NCI-H446 treated with DMSO at 0.1 percent for 48 hours (cell line): ENCODE data around the gene MB21D2.
A peak's percentile ranks its signal among the peaks of the same experiment; 100 is the strongest.
"Not testable (repeated sequence)": the region's sequence is repeated elsewhere in the genome, so short reads cannot be mapped to it uniquely, and the experiment has no call there.

Experiments
- DNase-seq: peaks from one replicate; lab custom pipeline; 2025; lab: John Stamatoyannopoulos, UW

The MB21D2 gene

GRCh38 chr3:192917404-192918274 lies at the start of gene MB21D2:
Gene MB21D2 (minus strand): TSS chr3:192917856. CDS start chr3:192917840, 16 bp downstream.
- DNase-seq = peak; percentile 49

- DNase-seq = not testable (repeated sequence)
These were observed 47.5 kb upstream of the MB21D2 start for GRCh38 chr3:192964959-192965719.

DNA sequence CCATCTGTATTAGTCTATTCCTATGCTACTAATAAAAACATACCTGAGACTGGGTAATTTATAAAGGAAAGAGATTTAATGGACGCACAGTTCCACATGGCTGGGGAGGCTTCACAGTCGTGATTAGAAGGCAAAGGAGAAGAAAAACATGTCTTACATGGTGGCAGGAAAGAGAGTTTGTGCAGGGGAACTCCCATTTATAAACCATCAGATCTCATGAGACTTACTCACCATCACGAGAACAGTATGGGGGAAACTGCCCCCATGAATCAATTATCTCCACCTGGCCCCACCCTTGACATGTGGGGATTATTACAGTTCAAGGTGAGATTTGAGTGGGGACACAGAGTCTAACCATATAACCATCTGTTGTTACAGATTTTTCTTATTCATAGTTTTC lies 42.1 kb upstream of the MB21D2 start:
- DNase-seq = no peak

GRCh38 chr3:192958219-192958872 lies 40.7 kb upstream of the MB21D2 start:
- no peak for DNase-seq

DNA sequence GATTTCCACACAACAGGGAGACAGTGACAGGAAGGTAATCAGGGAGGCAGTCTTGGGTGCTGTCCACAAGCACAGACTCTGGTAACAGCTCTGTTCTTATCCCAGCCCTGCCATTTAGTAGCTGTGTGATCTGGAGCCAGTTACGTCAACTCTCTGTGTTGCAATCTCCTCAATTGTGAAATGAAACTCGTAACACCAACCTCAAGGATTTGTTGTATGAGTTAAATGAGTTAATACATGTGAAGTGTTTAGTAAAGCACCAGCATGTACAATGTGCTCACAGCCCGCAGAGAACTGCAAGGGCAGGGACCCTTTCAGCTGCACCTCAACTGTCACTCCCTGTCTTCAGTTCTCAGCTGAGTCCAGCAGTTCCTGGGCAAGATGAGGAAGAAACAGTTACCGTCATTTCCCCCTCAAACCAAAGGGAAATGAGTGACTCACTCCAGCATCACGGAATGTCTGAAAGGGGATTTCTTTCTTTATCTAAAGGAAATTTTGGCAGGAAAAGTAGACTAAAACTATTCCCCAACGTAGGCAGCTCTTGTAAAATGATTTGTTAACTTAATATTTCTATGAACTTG lies 39.9 kb upstream of the MB21D2 start:
- DNase-seq = peak; percentile 43

DNA sequence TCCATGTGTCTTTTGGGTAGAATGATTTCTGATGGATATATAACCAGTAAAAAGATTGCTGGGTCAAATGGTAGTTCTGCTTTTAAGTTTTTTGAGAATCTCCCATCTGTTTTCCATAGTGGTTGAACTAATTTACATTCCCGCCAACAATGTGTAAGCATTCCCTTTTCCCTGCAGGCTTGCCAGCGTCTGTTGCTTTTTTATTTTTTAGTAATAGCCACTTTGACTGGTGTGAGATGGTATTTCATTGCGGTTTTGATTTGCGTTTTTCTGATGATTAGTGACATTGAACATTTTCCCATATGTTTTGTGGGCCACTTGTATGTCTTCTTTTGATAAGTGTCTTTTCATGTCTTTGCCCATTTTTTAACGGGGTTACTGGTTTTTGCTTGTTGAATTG lies 36.3 kb upstream of the MB21D2 start:
- no peak for DNase-seq

DNA sequence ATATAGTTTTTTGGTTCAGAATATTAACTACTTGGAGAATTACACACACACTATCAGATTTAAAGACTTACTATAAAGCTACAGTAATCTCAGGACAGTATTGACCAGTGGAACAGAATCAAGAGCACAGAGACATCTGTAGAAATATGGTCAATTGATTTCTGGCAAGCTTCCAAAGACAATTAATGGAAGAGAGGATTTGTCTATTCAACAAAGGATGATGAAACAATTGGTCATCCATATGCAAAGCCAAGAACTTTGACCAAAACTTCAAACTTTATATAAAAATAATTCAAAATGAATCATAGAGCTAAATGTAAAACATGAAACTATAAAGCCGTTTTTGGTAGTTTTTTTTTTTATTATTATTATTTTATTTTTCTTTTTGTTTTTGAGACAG lies 29.8 kb upstream of the MB21D2 start:
- no peak for DNase-seq

- no peak for DNase-seq
These were observed 25.7 kb upstream of the MB21D2 start for GRCh38 chr3:192943393-192943792.

- DNase-seq = no peak
These were observed 25.0 kb upstream of the MB21D2 start for GRCh38 chr3:192942625-192943024.

GRCh38 chr3:192940129-192940528 lies 22.5 kb upstream of the MB21D2 start:
- DNase-seq = no peak

DNA sequence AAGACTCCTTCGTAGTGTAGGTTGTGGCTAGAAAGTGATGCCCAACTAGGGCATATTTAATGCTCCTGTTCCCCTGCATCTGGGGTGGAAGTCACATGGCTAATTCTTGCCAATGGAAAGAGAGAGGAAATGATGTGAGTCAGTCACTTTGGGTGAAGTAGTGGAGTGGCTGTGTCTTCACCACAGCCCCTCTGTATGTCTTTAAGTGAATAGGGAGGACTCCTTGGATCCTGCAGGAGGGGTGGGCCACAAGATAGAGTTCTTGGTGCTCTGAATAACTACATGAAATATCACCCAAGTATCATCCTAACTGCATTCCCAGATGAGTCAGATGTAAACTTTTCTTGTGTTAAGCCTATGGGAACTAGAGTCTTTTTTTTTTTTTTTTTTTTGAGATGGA lies 17.8 kb upstream of the MB21D2 start:
- DNase-seq = no peak

- DNase-seq = no peak
These were observed 16.3 kb upstream of the MB21D2 start for GRCh38 chr3:192933779-192934460.

DNA sequence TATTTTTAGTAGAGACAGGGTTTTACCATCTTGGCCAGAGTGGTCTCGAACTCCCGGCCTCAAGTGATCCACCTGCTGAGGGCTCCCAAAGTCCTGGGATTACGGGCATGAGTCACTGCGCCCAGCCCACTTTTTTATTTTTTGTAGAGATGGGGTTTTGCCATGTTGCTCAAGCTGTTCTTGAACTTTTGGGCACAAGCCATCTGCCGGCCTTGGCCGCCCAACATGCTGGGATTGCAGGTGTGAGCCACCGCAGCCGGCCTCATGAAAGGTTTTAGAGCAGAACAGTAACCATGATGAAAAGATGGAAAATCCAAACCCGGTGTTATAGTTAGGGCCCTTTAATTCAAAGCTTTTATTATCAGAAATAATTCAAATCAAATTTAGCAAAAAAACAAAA lies 15.6 kb upstream of the MB21D2 start:
- DNase-seq = no peak

DNA sequence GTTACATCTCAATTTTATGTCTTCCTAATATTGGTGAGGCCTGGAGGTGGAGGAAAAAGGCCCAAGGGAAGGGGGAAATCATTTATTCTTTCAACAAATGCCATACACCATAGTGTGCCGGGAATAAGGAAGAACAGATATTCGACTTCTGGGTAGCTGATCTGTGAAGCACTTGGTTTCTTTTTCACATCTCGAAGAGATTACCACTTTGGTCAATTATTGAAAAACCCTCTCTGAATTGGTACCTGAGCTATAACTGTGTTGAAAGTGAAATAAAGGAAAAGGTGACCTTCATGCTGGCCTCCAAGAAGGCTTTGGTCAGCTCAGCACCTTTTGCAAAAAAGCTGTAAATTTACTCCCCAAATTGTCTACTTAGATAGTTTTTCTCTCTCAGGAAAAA lies 14.2 kb upstream of the MB21D2 start:
- DNase-seq = no peak

DNA sequence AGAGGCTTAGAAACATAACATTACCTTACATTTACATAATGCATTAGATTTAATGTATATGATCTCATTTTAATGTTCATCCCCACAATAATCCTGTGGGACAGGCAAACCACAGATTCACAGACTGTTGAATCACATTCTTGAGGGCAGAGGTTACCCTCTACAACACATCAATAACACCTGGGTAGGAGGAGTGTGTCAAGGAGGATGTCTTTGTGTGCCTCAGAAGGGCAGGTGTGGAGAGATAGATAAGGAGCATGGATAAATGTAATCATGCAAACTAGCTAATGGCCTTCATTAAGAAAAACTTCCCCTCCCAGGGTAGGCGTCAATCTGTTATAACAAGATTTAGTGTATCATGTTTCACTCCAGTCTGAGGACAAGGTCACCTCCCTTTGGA lies 12.9 kb upstream of the MB21D2 start:
- DNase-seq = no peak

GRCh38 chr3:192929755-192930547 lies 12.3 kb upstream of the MB21D2 start:
- DNase-seq = no peak

DNA sequence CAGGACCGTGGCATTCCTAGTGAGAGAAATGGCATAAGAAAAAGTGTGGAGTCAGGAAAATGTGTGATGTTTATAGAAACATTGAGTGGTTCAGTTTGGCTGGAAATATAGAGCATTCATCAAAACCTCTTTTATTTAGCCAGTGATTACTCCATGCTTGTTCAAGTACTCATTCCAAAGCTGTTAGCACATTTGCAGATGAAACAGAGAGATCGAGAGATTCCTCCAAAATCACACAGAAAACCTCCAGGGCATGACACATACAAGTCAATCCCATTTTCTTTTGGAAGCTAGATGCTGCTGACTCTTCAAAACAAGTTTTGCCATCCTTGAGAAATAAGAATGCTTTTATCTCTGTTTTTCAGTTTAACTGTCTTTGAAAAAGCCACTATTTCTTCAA lies 11.5 kb upstream of the MB21D2 start:
- no peak for DNase-seq

DNA sequence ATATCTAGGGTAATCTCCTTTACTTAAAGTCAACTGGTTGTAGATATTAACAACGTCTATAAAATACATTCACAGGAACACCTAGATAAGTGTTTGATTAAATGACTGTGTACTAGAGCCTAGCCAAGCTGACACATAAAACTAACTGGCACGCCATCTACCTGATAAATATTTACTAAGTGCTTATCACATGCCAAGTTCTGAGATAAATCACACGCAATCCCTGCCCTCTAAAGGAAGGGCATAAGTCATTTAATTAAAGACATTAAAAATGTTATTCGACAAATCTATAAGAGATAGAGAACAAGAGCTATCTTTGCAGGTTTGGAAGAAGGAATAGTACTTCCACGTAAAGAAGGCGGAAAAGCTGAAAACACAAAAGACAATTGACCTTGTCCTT lies 11.1 kb upstream of the MB21D2 start:
- no peak for DNase-seq

DNA sequence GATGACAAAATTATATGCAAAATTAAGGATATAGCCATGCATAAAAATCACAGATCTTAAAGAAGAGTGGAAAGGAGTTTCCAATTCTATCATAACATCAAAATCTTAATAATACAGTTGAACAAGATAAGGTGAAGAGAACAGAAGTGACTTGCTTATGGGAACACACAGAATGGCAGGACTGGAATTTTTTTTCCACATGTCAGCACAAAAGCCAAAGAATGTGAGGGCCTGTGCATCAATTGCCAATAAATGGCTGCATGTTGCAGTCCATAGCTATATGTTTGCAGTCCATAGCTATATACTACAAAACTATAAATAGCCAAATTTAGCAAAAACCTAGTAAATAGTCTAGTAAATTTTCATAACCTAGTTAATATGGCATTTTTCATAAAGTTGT lies 10.4 kb upstream of the MB21D2 start:
- no peak for DNase-seq

GRCh38 chr3:192927016-192927415 lies 9.4 kb upstream of the MB21D2 start:
- no peak for DNase-seq

DNA sequence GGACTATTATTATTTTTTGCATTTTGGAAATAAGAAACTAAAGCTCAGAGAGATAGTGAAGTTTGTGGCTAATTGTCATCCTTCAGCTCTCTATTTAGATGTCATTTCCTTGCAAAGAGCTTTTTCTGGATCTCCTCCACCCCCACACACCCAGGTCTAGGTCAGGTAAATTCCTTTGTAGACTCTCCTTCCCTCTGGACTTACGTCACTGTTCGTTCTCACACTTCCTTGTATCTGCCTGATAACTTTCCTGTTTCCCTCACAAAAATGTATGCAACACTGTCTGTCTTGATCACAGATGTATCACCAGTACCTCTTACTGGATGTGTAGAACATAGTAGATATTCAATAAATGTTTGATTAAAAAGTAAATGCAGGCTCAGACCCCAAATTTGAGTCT lies 6.1 kb upstream of the MB21D2 start:
- no peak for DNase-seq
